SK-MEL-5 (cell line): ENCODE data around the gene COL9A2. TPM values are rescaled to one million over a fixed set of nuclear protein-coding genes. Genes with fewer than 3 reads are reported as not detected.
"Not testable (repeated sequence)": the region's sequence is repeated elsewhere in the genome, so short reads cannot be mapped to it uniquely, and the experiment has no call there.

Experiments
- DNase-seq: peaks from one replicate; pipeline ENCODE4 v3.0.0-alpha.2; 2016; ENCODE audit warnings: low read depth, low spot score
- in situ Hi-C: cut with HindIII; loops from 2 replicates; pipeline ENCODE4 v1.10.0; 2016; ENCODE audit warnings: low sequenced_read_pairs, high pct_unique_total_duplicates, low pct_unique_long_range_greater_than_20kb
- total RNA-seq: library from RNA; depleted of rRNA; stranded (reverse); fragments of >200 nt; shearing (Covaris generic); gene quantifications from 2 replicates; pipeline ENCODE4 v1.2.3, GENCODE V29; 2014

Gene COL9A2
- total RNA-seq, 1 experiment from 2014 or later = 0.63 TPM

DNA sequence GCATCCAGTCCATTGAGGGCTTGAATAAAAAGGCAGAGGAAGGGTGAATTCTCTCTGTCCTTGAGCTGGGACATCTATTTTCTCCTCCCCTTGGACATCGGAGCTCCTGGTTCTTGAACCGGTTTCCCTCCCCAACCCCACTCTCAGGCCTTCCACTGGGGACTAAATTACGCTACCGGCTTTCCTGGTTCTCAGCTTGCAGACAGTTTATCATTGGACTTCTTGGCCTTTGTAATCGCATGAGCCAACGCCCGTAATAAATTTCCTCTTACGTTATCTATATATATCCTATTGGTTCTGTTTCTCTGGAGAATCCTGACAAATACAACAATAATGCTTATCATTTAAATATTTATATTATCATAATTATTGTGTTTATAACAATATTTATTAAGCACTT is 20.4 kb upstream of the COL9A2 start:
- no peak for DNase-seq
- in situ Hi-C loops = no loop called here

DNA sequence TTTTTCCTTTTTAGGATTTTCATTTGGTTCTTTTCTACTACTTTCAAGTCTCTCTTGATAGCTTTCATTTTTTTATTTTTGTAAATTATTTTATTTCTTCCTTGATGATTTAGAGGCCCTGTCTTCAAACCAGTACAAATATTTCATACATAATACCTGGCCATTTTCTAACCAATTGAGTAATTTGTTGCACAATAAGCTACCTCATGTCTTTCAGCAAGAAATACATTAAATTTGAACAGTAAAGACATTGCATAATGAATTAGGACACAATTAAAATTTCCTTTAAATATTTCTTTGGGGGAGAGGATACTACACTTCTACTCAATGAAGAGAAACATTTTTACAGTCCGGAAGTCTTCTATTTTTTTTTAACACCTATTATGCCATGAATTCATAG is 15.6 kb upstream of the COL9A2 start:
- no peak for DNase-seq
- in situ Hi-C loops = no loop called here

DNA sequence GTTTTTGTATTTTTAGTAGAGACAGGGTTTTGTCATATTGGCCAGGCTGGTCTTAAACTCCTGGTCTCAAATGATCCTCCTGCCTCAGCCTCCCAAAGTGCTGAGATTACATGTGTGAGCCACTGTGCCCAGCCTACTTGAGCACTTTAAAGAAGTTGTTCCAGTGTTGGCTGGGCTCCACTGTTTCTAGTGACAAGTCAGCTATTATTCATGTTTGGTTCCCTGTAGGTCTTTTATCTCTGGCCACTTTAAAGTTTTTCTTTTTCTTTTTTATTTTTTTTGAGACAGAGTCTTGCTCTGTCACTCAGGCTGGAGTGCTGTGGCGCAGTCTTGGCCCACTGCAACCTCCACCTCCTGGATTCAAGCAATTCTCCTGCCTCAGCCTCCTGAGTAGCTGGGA is 14.3 kb upstream of the COL9A2 start:
- DNase-seq, in situ Hi-C loops: not testable (repeated sequence)

DNA sequence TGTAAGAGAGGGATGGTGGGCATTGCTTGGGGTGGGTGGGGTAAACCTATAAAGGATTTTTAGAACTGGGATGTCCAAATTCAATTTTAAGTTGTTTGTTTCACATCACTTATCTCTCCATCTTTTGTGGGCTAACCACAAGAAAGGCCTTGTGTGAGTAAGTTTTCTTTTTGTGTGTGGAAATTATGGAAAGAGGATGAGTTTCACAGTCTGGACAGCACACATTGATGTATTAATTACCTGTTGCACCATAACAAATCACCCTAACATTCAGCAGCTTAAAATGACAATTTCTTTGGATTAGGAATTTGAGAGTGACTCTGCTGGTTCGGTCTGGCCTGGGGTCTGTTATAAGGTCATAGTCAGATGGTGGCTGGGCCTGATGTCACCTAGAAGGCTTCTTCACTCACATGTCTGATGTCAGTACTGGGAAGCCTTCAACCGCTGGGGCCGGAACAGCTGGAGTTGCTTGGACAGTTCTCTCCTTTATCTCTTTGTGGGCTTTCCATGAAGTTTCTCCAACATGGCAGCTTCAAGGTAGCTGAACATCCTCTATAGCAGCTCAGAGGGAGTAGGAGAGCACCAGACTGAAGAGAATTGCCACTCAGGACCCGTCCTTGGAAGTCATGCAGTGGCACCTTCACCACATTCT is 2.0 kb upstream of the COL9A2 start:
- no peak for DNase-seq
- in situ Hi-C loops = no loop called here

DNA sequence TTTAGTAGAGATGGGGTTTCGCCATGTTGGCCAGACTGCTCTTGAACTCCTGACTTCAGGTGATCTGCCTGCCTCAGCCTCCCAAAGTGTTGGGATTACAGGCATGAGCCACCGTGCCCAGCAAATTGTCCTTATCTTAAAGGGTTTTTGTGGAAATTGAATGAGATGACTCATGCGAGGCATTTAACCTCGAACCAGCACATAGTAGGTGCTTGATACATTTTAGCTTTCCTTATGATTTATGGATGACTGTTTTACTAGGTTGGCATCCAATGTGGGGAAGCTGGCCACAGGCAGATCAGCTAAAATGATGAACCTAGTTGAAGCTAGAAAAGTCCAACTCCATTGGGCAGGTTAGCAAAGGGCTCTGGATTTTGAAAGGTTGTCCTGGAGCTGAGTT is 1.4 kb upstream of the COL9A2 start:
- in situ Hi-C loops = no loop called here
- DNase-seq = no peak

DNA sequence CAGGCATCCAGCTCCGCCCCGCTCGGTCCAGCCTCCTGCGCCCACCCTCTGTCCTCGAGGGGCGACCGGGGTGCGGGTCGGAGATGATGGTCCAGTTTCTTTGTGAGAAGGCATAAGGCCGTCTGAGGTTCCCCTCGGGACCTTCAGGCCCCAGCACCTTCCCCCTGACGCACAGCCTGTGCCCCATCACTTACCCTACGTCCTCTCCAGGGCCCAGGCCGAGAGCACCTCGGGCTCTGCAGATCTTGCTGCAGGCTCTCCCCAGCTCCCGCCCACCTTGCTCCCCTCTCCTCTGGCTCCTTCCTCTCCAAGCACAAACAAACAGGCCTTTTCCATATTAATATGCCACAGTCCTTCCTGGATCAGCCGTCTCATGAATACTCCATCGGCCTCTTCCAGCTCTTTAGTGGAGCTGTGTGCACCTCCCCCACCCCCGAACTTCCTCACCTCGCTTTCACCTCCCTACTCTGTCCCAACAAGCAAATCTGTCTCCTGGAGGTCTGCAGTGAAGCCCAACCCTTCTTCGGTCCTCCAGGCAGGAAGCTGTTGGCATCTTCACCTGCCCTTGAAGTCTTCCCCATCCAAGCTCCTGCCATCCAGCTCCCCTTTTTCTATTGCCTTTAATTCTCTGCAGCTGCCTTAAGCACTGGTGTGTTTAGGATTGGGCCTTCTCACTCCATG is 448 bp upstream of the COL9A2 start:
- DNase-seq = no peak
- in situ Hi-C loops = no loop called here

DNA sequence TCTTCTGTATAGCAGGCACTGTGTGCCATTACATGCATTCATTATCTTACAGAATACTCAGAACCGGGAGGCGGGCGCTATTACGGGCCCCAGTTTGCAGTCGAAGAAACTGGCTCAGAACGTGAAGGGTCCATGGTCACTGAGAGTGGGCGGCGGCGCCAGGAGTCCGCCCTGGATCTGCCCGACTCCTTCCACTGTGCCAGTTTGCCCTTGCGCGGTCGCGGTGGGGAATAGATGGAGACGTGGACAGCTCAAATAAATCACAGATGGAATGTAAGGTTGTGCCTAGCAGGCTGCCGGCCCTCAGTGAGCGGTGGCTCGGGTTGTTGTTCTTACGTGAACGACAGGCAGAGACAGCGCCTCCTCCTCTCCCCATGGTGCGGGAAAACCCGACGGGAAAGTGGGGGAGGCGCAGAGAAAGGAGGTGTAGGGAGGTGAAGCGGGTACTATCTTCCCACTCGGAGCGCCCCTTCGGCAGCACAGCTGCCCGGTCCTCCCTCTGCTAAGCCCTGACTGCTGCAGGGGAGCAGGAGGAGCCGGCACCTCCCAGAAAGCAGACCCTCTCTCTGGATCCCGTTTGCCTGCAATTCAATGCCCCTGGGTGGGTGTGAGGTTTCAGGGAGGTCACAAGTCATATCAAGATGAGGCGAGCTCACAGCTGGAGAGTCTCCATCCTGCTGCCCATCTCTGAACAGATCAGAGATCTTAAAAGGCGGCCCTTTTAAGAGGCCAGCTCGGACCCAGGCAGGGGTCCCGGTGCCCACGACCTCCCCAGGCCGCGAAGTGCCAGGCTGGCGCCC is 1.1 kb downstream of the COL9A2 start:
- DNase-seq = no peak
- in situ Hi-C loops = no loop called here

DNA sequence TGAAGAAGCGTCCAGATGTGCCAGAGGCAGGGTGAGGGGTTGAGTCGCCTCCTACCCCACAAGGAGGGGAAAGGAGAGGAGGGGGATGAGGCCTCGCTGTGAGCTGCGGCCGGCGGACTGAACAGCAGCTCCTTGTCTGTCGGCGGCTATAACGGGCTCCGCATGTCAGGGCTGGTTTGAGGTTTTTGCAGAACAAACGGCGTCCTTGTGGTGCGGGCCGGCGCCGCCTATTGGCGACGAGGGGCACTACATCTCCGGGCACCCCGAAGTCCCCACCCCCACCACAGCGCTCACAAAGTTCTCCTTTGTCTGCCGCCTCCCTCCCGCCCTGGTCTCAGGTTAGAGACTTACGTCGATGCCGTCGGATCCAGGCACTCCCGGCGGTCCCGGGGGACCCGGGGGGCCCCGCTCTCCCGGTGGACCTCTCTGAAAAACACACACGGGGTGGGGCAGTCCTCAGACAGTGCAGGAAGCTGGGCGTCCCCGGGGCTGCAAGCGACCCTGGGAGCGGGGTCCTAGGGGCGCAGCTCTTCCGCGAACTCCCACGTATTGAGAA is 1.8 kb downstream of the COL9A2 start:
- DNase-seq = peak; percentile 85
- in situ Hi-C loops = no loop called here

DNA sequence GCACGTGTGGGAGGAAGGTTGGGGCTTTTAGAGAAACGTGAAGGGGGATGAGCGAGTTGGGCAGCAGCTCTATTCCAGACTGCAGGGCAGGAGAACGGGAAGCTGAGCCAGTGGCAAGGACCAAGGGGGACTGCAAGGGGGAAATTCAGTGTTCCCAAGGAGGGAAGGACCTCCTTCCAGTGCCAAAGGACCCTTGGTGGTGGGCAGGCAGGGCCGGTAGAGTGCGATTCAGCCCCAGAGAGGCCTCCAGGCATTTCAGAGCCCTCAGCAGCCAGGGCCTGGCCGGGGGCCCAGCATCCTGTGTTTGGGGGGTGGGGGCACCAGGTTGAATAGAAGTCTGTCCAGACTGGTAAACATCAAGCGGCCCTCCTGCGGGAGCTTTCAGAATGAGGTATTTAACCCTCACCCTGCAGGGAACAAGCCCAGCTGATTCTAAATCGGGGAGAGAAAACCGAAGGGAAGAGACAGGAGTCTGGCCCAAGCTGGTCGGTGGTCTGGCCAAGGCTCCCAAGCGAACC is 2.3 kb downstream of the COL9A2 start:
- DNase-seq = no peak
- in situ Hi-C loops = no loop called here

DNA sequence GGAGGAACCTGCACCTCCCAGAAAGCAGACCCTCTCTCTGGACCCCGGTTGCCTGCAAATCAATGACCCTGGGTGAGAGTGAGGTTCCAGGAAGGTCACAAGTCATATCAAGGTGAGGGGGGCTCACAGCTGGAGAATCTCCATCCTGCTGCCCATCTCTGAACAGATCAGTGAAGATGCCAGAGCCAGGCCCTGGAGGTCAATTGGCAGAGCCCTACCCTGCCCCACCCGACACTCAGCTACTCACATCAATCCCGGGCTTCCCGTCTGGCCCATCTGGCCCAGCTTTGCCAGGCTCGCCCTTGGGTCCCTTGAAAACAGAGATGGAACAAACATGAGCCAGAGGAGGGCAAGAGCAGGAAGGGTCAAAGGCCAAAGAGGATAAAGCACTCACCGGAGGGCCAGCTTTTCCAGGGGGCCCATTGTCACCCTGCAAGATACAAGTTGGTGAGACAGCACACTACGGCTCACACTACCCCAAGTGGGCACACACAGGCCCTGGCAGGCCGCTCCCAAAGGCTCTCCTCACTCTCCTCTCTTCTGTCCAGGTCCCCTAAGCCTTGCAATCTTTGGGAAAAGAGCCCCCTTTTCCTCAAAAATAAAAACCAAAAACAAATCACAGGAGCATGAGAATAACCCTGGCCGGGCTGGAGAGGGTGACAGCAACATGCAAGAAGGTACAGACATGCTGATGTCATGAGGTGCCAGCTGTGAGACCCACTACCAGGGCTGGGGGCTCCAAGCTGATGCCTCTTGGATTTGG is 2.9 kb downstream of the COL9A2 start:
- DNase-seq = no peak
- in situ Hi-C loops = no loop called here

DNA sequence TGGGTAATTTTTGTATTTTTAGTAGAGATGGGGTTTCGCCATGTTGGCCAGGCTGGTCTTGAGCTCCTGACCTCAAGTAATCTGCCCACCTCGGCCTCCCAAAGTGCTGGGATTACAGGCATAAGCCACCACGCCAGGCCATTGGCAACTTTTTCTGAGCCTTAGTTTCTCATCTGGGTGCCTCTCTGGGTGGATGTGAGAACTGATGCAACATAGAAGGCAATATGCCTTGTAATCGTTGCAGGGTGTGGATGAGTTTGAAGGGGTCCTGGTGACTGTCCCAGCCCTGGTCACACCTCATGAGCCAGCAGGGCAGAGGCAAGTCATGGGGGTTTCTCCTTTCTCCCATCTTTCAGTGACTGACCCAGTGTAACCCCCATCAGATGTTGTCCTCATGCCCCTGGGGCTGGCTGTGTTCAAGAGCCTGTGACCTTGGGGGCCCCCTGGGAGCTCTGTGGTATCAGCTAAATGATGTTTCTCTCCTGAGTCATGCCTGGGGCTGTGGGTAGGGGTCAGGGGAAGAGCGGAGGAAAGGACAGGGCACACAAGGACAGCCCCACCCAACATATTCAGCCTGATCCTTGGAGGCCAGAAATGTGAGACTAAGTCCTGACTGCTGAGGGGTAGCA is 3.6 kb downstream of the COL9A2 start:
- no peak for DNase-seq
- in situ Hi-C loops = no loop called here

DNA sequence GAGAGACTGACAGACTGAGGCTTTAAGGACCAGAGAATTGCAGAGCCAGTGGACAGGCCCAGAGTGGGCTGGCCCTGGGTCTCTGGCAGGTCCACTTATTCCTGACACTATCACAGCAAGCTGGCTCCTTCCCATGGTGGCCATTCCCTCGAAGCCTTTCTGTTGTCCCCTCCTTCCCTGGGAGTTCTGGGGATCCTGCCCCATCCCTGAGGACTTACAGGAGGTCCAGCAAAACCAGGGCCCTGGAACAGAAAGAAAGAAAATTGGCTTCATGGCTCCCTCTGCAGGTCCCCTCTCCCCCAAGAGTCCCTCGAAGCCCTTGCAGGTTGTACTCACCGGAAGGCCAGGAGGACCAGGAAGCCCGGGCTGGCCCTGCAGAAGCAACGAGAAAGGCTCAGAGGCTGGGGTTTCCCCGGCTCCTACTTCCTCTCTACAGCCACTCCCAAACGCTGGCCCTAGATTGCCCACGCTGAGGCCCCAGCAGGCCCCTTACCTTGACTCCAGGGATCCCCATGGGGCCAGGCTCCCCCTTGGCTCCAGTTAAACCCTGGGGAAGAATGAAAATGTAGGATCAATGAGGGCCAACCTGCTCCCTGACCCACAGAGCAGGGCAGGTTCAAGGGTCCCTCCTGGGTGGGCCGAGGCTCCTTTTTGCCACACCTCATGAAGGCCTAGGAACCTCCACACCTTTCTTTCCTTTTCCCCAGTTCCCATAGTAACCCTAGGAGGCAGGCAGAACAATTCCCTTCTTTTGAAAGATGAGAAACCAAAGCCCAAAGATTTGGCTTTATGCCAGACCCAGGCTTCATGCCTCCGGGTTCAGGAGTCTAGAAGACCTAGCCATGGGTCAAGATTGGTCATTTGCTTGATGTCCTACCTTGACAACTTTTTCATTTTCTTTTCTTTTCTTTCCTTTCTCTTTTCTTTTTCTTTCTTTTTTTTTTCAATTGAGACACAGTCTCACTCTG is 4.6 kb downstream of the COL9A2 start:
- peak; percentile 9 for DNase-seq
- in situ Hi-C loops = no loop called here

DNA sequence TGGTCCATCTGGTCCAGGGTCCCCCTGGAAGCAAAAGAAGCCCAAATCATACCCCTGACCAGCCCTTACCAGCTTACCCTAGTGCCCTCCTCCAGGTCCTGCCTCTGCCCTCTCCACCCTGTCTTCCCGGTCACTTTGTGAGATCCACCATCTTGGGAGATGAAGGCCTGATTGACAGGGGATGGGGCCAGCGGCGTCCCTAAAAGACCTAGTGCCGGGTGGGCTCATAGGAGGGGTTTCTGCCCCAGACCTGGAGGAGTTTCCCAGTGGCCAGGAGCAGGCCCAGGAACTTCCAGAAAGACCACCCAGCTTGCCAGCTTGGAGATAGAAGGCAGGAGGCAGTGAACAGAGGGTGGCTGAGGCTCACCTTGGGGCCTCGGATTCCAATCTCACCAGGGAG is 5.4 kb downstream of the COL9A2 start:
- in situ Hi-C loops = no loop called here
- DNase-seq = no peak

DNA sequence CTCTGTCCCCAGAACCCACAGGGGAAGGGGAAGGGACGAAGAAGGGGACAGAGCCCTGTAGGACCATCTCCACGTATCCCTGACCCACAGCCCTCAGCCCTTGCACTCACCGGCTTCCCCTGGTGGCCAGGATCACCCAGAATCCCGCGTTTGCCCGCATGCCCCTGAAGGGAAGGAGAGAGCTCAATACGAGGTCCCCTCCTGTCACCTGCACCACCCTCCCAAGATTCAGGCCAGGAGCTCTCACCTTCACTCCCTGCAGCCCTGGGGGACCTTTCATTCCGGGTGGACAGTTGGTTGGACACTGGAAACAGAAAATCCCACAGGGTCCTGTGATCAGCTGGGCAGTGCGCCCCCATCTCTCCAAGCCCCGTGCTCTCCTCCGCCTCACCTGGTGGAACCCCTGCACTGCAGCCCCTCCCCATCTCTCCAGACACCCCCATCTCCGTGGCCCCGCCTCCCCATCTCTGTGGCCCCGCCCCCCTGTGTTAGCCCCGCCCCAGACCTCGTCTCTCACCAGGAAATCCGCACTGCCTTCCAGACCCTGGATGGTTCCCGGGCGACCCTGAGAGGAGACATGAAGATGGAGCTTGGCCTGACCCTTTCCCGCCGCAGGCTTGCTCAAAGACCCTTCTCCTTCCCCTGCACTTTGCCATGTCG is 6.0 kb downstream of the COL9A2 start:
- DNase-seq = no peak
- in situ Hi-C loops = no loop called here

DNA sequence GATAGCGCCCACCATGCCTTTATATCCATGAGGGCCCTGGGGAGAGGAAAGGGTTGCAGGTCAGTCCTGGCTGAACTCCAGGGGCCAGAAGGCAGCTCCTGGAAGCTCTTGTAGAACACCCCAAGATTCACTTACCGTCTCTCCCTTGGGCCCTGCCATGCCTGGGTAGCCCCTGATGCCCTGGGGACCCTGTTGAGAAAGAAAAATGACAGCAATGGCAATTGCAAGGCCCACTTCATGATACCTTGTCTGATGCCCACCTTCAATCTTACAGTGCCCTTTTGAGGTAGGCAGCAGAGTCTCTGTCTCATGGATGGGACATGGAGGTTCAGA is 7.0 kb downstream of the COL9A2 start:
- no peak for DNase-seq
- in situ Hi-C loops = no loop called here
